WTC11 (cell line): ENCODE results near the gene ZCCHC24. TPM values are rescaled to one million over a fixed set of nuclear protein-coding genes. Genes with fewer than 3 reads are reported as not detected.

Experiments used
- ATAC-seq: fragments of 200-7000 bp; cut with Tn5 transposase; 2 replicates; pipeline ENCODE4 v1.10.0; 2021; ENCODE audit warnings: mild to moderate bottlenecking, moderate library complexity
- CTCF ChIA-PET: fragments of 300-600 bp; sonication (Branson Sonifier 250); formaldehyde crosslinking; loops from one replicate; lab custom pipeline; 2021; ENCODE audit warnings: antibody characterized with exemption; lab: Charles Lee
- POLR2A ChIA-PET: fragments of 350-600 bp; sonication (Branson Sonifier 250); formaldehyde crosslinking; loops from one replicate; lab custom pipeline; 2021; ENCODE audit warnings: antibody characterized with exemption; lab: Charles Lee
- DNase-seq: peaks from one replicate; pipeline ENCODE4 v3.0.0; 2021; ENCODE audit warnings: low spot score
- H3K27ac Mint-ChIP-seq: 2 replicates; pipeline ENCODE4 v1.8.0; 2021; ENCODE audit warnings: mixed read lengths
- H3K27me3 Mint-ChIP-seq: 2 replicates; pipeline ENCODE4 v1.8.0; 2021; ENCODE audit warnings: low read depth, mild to moderate bottlenecking, moderate library complexity, mixed read lengths
- H3K36me3 Mint-ChIP-seq: 2 replicates; pipeline ENCODE4 v1.8.0; 2021; ENCODE audit warnings: mixed read lengths
- H3K4me1 Mint-ChIP-seq: 2 replicates; pipeline ENCODE4 v1.8.0; 2022; ENCODE audit warnings: mixed read lengths
- H3K4me3 Mint-ChIP-seq: 2 replicates; pipeline ENCODE4 v1.8.0; 2021; ENCODE audit warnings: mild to moderate bottlenecking, moderate library complexity, mixed read lengths
- H3K9me3 Mint-ChIP-seq: 2 replicates; pipeline ENCODE4 v1.8.0; 2021; ENCODE audit warnings: mixed read lengths
- ATF1 ChIP-seq: sonication (generic); formaldehyde crosslinking; IDR thresholded peaks from 2 replicates; pipeline ENCODE4 v1.8.1; 2023; ENCODE audit warnings: mild to moderate bottlenecking, moderate library complexity, missing genetic modification reagents
- CREB1 ChIP-seq: sonication (generic); formaldehyde crosslinking; IDR thresholded peaks from 2 replicates; pipeline ENCODE4 v1.8.0; 2023; ENCODE audit warnings: mild to moderate bottlenecking, missing genetic modification reagents
- ERG ChIP-seq: fragments of 250-450 bp; sonication (Bioruptor Pico); IDR thresholded peaks from 2 replicates; pipeline ENCODE4 v1.8.0; 2021; ENCODE audit warnings: mild to moderate bottlenecking
- GABPB1 ChIP-seq: sonication (generic); formaldehyde crosslinking; IDR thresholded peaks from 2 replicates; pipeline ENCODE4 v1.8.1; 2023; ENCODE audit warnings: mild to moderate bottlenecking, missing genetic modification reagents
- JUN ChIP-seq: sonication (generic); formaldehyde crosslinking; IDR thresholded peaks from 2 replicates; pipeline ENCODE4 v1.8.0; 2023; ENCODE audit warnings: mild to moderate bottlenecking, missing genetic modification reagents
- KAT7 ChIP-seq: sonication (generic); formaldehyde crosslinking; IDR thresholded peaks from 2 replicates; pipeline ENCODE4 v1.8.1; 2023; ENCODE audit warnings: missing genetic modification reagents, mild to moderate bottlenecking, borderline replicate concordance
- NFATC4 ChIP-seq: fragments of 250-450 bp; sonication (Bioruptor Pico); IDR thresholded peaks from 2 replicates; pipeline ENCODE4 v1.9.0; 2021; ENCODE audit warnings: mild to moderate bottlenecking
- NFE2L1 ChIP-seq: sonication (generic); formaldehyde crosslinking; IDR thresholded peaks from 2 replicates; pipeline ENCODE4 v1.8.1; 2023; ENCODE audit warnings: missing genetic modification reagents
- OVOL2 ChIP-seq: fragments of 250-450 bp; sonication (Bioruptor Pico); IDR thresholded peaks from 2 replicates; pipeline ENCODE4 v1.9.0; 2021; ENCODE audit warnings: mild to moderate bottlenecking, borderline replicate concordance
- STAT6 ChIP-seq: sonication (generic); formaldehyde crosslinking; conservative IDR thresholded peaks from 2 replicates; pipeline ENCODE4 v1.8.1; 2023; ENCODE audit warnings: mild to moderate bottlenecking, low read depth, missing genetic modification reagents, moderate library complexity
- TEAD1 ChIP-seq: sonication (generic); formaldehyde crosslinking; IDR thresholded peaks from 2 replicates; pipeline ENCODE4 v1.8.0; 2022; ENCODE audit warnings: mild to moderate bottlenecking, missing genetic modification reagents
- ZNF121 ChIP-seq: sonication (generic); formaldehyde crosslinking; IDR thresholded peaks from 2 replicates; pipeline ENCODE4 v1.8.0; 2023; ENCODE audit warnings: missing genetic modification reagents
- ZNF138 ChIP-seq: sonication (generic); formaldehyde crosslinking; conservative IDR thresholded peaks from 2 replicates; pipeline ENCODE4 v1.8.1; 2022; ENCODE audit warnings: mild to moderate bottlenecking, moderate library complexity, missing genetic modification reagents
- ZNF219 ChIP-seq: sonication (generic); formaldehyde crosslinking; IDR thresholded peaks from 2 replicates; pipeline ENCODE4 v1.8.0; 2023; ENCODE audit warnings: missing genetic modification reagents, mild to moderate bottlenecking, borderline replicate concordance
- ZNF263 ChIP-seq: sonication (generic); formaldehyde crosslinking; IDR thresholded peaks from 2 replicates; pipeline ENCODE4 v1.8.1; 2022; ENCODE audit warnings: low read depth, mild to moderate bottlenecking, moderate library complexity, missing genetic modification reagents
- total RNA-seq: library from RNA; stranded (reverse); gene quantifications from 3 replicates; pipeline ENCODE4 v1.2.3, GENCODE V29; 2021
- TF ChIP-seq, protein P1 (sequence below): sonication (generic); formaldehyde crosslinking; IDR thresholded peaks from 2 replicates; pipeline ENCODE4 v1.8.1; 2023; ENCODE audit warnings: mild to moderate bottlenecking, missing genetic modification reagents, moderate library complexity
- TF ChIP-seq, protein P2 (sequence below): fragments of 250-450 bp; sonication (Bioruptor Pico); IDR thresholded peaks from 2 replicates; pipeline ENCODE4 v1.9.0; 2021; ENCODE audit warnings: mild to moderate bottlenecking
- TF ChIP-seq, protein P3 (sequence below): fragments of 250-450 bp; sonication (Bioruptor Pico); IDR thresholded peaks from 2 replicates; pipeline ENCODE4 v1.9.0; 2021; ENCODE audit warnings: mild to moderate bottlenecking, borderline replicate concordance

The ZCCHC24 gene
- total RNA-seq, 1 experiment from 2014 or later: 7.7 TPM

- TF ChIP-seq NFATC4 (CRISPR knock-in tag) (no peak), NFE2L1 (CRISPR knock-in tag) (no peak), ZNF219 (no peak), TEAD1 (CRISPR knock-in tag) (no peak), ZNF138 (no peak), CREB1 (CRISPR knock-in tag) (no peak), OVOL2 (no peak), KAT7 (CRISPR knock-in tag) (no peak), ZNF263 (CRISPR knock-in tag) (no peak), STAT6 (CRISPR knock-in tag) (no peak), GABPB1 (CRISPR knock-in tag) (no peak), JUN (CRISPR knock-in tag) (no peak), ERG (CRISPR knock-in tag) (no peak)
- TF ChIP-seq, protein P1, sequence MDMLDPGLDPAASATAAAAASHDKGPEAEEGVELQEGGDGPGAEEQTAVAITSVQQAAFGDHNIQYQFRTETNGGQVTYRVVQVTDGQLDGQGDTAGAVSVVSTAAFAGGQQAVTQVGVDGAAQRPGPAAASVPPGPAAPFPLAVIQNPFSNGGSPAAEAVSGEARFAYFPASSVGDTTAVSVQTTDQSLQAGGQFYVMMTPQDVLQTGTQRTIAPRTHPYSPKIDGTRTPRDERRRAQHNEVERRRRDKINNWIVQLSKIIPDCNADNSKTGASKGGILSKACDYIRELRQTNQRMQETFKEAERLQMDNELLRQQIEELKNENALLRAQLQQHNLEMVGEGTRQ (CRISPR knock-in tag): no peak
- TF ChIP-seq, protein P2, sequence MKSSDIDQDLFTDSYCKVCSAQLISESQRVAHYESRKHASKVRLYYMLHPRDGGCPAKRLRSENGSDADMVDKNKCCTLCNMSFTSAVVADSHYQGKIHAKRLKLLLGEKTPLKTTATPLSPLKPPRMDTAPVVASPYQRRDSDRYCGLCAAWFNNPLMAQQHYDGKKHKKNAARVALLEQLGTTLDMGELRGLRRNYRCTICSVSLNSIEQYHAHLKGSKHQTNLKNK (CRISPR knock-in tag): no peak
Observed at GRCh38 chr10:79438699-79439085, 6.7 kb downstream of the ZCCHC24 start (continued).

- CTCF ChIA-PET: interaction anchor here (0.6 to 1.5 kb wide), 4 partner anchors 14 to 64 kb away, joined by 4 to 6 read pairs (median 4); no protein-coding TSS in a partner anchor
- TF ChIP-seq ZNF121 (CRISPR knock-in tag): 0 out of 2 replicates have a peak, but pooled peaks have one; percentile 48
- no peak for TF ChIP-seq ATF1 (CRISPR knock-in tag)
- TF ChIP-seq KAT7 (CRISPR knock-in tag): no peak
- TF ChIP-seq STAT6 (CRISPR knock-in tag): no peak
- TF ChIP-seq, protein P3, sequence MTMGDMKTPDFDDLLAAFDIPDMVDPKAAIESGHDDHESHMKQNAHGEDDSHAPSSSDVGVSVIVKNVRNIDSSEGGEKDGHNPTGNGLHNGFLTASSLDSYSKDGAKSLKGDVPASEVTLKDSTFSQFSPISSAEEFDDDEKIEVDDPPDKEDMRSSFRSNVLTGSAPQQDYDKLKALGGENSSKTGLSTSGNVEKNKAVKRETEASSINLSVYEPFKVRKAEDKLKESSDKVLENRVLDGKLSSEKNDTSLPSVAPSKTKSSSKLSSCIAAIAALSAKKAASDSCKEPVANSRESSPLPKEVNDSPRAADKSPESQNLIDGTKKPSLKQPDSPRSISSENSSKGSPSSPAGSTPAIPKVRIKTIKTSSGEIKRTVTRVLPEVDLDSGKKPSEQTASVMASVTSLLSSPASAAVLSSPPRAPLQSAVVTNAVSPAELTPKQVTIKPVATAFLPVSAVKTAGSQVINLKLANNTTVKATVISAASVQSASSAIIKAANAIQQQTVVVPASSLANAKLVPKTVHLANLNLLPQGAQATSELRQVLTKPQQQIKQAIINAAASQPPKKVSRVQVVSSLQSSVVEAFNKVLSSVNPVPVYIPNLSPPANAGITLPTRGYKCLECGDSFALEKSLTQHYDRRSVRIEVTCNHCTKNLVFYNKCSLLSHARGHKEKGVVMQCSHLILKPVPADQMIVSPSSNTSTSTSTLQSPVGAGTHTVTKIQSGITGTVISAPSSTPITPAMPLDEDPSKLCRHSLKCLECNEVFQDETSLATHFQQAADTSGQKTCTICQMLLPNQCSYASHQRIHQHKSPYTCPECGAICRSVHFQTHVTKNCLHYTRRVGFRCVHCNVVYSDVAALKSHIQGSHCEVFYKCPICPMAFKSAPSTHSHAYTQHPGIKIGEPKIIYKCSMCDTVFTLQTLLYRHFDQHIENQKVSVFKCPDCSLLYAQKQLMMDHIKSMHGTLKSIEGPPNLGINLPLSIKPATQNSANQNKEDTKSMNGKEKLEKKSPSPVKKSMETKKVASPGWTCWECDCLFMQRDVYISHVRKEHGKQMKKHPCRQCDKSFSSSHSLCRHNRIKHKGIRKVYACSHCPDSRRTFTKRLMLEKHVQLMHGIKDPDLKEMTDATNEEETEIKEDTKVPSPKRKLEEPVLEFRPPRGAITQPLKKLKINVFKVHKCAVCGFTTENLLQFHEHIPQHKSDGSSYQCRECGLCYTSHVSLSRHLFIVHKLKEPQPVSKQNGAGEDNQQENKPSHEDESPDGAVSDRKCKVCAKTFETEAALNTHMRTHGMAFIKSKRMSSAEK (CRISPR knock-in tag): no peak
- TF ChIP-seq, protein P2 (CRISPR knock-in tag): no peak
- Mint-ChIP-seq H3K27me3 (peaks cover under 1% of the 10 kb centered on the region; the same call in 1 of the 2 replicates), H3K4me1 (peaks cover 14% of the 10 kb centered on the region), H3K9me3 (no peaks in the 10 kb centered on the region), H3K36me3 (no peaks in the 10 kb centered on the region), H3K4me3 (no peak overlapping the region), H3K27ac (no peak overlapping the region)
- DNase-seq (no peak), ATAC-seq (peak; percentile 40)
- POLR2A ChIA-PET: interaction anchor here (0.8 kb wide), 1 partner anchor 8 kb away, joined by 8 read pairs; no protein-coding TSS in a partner anchor
Observed at GRCh38 chr10:79438021-79438698, 7.3 kb downstream of the ZCCHC24 start.
